HG02973 (cell line): ENCODE measurements around the gene PRMT6.
"Not testable (repeated sequence)": the region's sequence is repeated elsewhere in the genome, so short reads cannot be mapped to it uniquely, and the experiment has no call there.

ENCODE experiments used
- ATAC-seq: cut with Tn5 transposase; IDR thresholded peaks from one replicate; pipeline ENCODE4 v1.9.1; 2021; ENCODE audit warnings: moderate library complexity; ENCODE audit not compliant: unreplicated experiment

Gene PRMT6

DNA sequence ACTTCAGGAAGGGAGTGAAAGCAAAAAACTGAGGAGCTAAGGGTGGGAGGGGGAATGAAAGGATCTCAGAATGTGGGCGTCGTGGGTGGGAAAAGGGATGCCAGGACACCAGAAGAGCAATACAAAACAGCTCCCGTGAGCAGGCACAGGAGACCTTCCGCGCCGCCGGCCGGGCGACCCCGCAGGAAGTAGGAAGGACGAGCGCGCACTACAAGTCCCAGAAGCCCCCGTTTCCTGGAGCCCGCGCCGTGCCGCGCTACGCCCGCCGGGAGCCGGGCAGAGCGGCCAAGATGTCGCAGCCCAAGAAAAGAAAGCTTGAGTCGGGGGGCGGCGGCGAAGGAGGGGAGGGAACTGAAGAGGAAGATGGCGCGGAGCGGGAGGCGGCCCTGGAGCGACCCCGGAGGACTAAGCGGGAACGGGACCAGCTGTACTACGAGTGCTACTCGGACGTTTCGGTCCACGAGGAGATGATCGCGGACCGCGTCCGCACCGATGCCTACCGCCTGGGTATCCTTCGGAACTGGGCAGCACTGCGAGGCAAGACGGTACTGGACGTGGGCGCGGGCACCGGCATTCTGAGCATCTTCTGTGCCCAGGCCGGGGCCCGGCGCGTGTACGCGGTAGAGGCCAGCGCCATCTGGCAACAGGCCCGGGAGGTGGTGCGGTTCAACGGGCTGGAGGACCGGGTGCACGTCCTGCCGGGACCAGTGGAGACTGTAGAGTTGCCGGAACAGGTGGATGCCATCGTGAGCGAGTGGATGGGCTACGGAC is at the start of gene PRMT6:
PRMT6 (plus strand) TSS at position 249 of the 771 bp plus-strand sequence; CDS start at position 291, 42 bp downstream.
- peak; percentile 96 for ATAC-seq

DNA sequence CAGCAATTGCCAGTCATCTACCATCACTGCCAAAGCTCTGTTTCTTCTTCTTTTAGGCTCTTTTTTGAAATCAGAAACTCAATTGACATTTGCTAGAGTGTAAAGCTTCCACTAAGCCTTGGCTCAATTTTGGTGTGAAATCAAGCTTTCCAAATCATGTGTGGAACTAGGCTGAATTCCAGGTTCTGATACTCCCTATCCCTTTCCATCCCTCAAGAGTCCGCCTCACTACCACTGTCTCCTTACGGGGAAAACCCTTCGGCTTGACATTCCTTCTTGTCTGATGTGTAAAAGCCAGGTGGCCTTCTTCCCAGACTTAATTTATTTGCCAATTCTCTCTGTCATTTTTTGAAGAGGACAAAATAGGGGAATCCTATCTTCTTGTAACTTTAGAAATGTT is 47.2 kb upstream of the PRMT6 start:
- ATAC-seq: no peak

GRCh38 chr1:107010582-107010981 is 45.9 kb upstream of the PRMT6 start:
- no peak for ATAC-seq

DNA sequence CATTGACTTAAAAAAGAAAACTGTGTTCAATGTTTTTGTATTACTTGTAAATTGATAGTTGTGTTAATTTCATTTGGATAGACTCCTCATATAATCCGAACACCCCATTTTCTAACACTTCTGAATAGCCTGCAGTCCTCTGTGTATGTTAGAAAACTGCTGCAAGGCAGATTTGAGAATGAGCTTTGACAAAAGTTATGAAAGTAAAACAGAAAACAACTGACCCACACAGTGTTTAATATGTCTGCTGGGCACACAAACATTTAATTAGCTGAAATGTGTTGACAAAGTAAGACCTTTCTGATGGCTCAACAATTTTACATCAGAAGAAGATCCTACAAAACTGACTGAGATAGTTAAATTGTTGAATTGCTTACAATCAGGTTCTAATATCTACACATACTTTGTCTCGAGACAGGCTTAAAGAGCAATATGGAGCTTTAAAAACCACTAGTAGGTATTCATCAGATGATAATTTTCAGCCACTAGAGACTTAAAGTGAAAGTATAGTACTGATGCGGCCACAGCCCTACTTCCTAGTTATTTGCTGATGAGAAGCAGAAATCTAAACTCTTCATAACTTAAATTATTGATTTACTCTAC is 40.0 kb upstream of the PRMT6 start:
- peak; percentile 61 for ATAC-seq

- ATAC-seq: no peak
Observed at GRCh38 chr1:107018445-107018844, 38.0 kb upstream of the PRMT6 start.

GRCh38 chr1:107019166-107019565 is 37.3 kb upstream of the PRMT6 start:
- ATAC-seq: no peak

DNA sequence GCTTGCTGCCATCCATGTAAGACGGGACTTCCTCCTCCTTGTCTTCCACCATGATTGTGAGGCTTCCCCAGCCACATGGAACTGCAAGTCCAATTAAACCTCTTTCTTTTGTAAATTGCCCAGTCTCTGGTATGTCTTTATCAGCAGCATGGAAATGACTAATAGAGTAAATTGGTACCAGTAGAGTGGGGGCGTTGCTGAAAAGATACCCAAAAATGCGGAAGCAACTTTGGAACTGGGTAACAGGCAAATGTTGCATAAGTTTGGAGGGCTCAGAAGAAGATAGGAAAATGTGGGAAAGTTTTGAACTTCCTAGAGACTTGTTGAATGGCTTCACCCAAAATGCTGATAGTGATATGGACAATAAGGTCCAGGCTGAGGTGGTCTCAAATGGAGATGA is 17.6 kb upstream of the PRMT6 start:
- not testable (repeated sequence) for ATAC-seq

DNA sequence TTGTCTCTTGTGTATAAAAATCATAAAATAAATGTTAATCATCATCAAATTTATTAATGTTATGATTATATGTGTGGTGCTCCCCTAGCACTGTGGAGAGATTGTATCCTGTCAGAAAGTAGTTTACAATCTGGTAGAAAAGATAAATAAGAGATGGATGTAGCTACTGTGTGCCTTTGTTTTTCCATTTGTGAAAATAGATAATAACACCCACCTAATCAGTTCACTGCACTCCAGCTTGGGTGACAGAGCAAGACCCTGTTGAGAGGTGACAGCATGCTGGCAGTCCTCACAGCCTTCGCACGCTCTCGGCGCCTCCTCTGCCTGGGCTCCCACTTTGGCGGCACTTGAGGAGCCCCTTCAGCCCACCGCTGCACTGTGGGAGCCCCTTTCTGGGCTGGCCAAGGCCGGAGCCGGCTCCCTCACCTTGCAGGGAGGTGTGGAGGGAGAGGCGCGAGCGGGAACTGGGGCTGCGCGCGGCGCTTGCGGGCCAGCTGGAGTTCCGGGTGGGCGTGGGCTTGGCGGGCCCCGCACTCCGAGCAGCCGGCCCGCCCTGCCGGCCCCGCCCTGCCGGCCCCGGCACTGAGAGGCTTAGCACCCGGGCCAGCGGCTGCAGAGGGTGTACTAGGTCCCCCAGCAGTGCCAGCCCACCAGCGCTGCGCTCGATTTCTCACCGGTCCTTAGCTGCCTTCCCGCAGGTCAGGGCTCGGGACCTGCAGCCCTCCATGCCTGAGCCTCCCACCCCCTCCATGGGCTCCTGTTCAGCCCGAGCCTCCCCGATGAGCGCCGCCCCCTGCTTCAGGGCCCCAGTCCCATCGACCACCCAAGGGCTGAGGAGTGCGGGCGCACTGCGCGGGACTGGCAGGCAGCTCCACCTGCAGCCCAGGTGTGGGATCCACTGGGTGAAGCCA is 11.9 kb upstream of the PRMT6 start:
- not testable (repeated sequence) for ATAC-seq

DNA sequence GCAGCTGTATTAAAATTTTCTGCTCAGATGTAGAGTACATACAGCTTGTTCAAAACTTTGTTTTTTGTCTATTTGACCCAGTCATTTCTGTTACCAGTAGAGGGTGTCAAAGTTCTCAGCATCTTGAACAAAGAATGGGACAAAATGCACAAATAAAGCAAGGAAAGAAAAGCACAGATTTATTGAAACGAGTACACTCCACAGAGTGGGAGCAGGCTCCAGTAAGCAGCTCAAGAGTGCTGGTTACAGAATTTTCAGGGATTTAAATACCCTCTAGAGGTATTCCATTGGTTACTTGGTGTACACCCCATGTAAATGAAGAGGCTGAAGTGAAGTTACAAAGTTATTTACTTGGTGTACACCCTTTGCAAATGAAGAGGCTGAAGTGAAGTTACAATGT is 8.9 kb upstream of the PRMT6 start:
- no peak for ATAC-seq

- ATAC-seq: no peak
Observed at GRCh38 chr1:107048241-107048640, 8.2 kb upstream of the PRMT6 start.

- ATAC-seq: no peak
Observed at GRCh38 chr1:107051266-107051665, 5.2 kb upstream of the PRMT6 start.

GRCh38 chr1:107055919-107056425 is 502 bp upstream of the PRMT6 start:
- not testable (repeated sequence) for ATAC-seq

DNA sequence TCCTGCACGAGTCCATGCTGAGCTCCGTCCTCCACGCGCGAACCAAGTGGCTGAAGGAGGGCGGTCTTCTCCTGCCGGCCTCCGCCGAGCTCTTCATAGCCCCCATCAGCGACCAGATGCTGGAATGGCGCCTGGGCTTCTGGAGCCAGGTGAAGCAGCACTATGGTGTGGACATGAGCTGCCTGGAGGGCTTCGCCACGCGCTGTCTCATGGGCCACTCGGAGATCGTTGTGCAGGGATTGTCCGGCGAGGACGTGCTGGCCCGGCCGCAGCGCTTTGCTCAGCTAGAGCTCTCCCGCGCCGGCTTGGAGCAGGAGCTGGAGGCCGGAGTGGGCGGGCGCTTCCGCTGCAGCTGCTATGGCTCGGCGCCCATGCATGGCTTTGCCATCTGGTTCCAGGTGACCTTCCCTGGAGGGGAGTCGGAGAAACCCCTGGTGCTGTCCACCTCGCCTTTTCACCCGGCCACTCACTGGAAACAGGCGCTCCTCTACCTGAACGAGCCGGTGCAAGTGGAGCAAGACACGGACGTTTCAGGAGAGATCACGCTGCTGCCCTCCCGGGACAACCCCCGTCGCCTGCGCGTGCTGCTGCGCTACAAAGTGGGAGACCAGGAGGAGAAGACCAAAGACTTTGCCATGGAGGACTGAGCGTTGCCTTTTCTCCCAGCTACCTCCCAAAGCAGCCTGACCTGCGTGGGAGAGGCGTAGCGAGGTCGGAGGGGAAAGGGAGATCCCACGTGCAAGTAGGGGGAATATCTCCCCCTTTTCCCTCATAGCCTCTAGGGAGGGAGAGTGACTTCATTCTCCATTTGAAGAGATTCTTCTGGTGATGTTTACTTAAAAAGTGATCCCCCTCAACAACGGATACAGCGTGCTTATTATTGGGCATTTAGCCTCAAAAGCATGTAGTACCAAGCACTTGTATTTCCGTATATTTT is 991 bp downstream of the PRMT6 start:
- ATAC-seq: peak; percentile 45

DNA sequence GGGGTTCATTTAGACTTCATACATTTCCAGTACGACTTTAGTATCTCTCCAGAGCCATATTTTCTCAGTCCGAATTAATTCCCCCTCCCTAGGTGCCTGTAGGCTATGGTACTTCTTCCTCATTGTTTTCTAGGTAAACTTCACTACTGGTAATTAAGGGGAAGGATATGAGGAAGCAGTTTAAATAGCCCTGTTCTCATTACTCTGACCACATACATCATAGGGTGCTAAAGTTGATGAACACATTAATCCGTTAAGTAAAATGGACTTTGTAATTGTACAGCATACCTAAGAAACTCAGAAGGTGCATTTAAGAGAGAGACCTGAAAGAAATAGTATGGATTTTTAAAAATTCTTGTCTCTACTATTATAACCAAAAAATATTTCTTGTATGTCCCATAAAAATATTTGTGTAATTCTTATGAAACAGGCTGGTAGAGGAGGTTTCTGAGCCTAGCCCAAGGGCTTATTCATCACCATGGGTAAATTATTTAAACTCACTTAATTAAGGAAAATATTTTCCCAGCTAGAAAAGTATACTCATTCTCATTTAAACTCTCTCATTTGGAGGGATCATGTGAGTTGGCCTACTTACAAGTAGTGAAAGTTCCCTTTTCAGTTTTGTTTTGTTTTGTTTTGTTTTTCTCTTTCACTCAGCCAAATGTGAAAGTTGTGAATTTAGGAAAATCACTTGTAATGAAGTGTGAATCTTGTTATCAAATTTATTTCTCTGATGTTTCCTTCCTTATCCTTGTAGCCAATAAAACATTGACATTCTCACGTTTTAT is 2.0 kb downstream of the PRMT6 start:
- ATAC-seq: no peak

- no peak for ATAC-seq
Observed at GRCh38 chr1:107061886-107062285, 5.4 kb downstream of the PRMT6 start.

DNA sequence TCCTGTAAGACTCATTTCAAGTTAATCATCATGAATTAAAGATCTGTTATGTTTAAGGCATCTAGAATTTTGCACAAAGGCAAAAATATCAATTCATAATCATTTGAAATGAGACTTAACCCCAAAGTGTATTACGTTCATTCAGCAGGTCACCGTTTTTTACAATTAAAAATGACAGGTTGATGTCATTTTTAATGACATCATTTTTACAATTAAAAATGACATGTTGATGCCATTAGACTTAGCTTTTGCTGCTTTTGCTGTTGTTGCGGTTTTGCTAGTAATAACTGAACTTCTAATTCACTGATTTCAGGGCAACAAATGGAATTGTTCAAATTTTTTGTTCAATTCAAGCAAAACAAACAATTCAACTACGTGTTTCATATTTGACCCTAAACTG is 17.0 kb downstream of the PRMT6 start:
- no peak for ATAC-seq

DNA sequence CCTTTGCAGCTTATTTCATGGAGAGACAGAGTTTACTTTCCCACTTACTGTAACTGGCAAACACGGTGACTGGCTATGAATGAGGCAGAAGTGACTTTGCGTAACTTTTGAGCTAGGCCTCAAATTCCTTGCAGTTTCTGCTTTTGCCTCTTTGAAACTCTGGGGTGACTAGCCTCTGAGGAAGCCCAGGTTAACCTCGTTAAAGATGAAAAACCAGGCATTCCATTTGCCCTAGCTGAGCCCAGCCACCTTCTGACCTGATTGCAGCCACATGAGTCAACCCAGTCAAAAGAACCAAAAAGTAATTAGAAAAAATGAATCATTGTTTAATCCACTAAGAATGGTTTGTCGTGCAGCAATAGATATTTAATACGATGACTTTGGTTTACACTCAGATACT is 20.4 kb downstream of the PRMT6 start:
- no peak for ATAC-seq

DNA sequence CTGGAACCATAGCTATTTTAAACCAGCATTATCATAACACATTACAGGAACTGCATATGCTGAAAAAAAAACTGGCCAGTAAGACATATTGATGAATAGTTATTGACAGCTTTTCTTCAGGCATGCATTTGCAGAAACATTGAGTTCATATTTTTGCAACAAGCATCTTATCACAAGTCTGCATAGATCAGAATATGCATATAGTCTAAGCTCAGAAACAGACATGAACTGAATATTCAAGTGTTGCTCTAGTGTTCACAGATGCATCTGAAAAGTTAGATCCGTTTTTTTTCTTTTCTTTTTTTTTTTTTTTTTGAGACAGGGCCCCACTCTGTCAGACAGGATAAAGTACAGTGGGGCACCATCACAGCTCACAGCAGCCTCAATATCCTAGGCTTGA is 22.8 kb downstream of the PRMT6 start:
- ATAC-seq: no peak

GRCh38 chr1:107081102-107081501 is 24.6 kb downstream of the PRMT6 start:
- no peak for ATAC-seq
